SK-N-SH (cell line): ENCODE data around the gene CYB561D2. TPM values are rescaled to one million over a fixed set of nuclear protein-coding genes. Genes with fewer than 3 reads are reported as not detected.

ENCODE experiments used
- CTCF ChIA-PET: fragments of 300-600, 350-600 bp; formaldehyde crosslinking; extraction: SDS; loops from one replicate; lab custom pipeline; 2021; lab: Yijun Ruan, JAX
- POLR2A ChIA-PET: fragments of 350-600 bp; sonication (Branson Sonifier 250); formaldehyde crosslinking; extraction: SDS; loops from one replicate; lab custom pipeline; 2020; ENCODE audit warnings: antibody characterized with exemption, inconsistent platforms; lab: Yijun Ruan, JAX
- DNase-seq: peaks from one replicate; pipeline ENCODE4 v3.0.0; 2012
- H2AFZ ChIP-seq: fragments of 200-600 bp; sonication (generic); 2 replicates; pipeline ENCODE4 v1.8.1; 2016; ENCODE audit warnings: antibody characterized with exemption, mild to moderate bottlenecking, low read depth
- H3F3A ChIP-seq: fragments of 200-600 bp; sonication (generic); replicated peaks from 2 replicates; pipeline ENCODE3; 2016; ENCODE audit warnings: antibody characterized with exemption, mild to moderate bottlenecking; ENCODE audit not compliant: insufficient read depth
- H3K27ac ChIP-seq, 2 experiments: fragments of 200-500 bp in 1 of 2; fragments of 200-600 bp in 1 of 2; sonication (Bioruptor generic) in 1 of 2; sonication (generic), shearing (Covaris generic) in 1 of 2; 2 replicates each; pipeline versions ENCODE4 v1.5.1 to v1.6.1; 2014 to 2016; ENCODE audit warnings: low read depth in 2 of 2, inconsistent platforms in 1 of 2, low read length in 1 of 2, mild to moderate bottlenecking in 1 of 2, mixed read lengths in 1 of 2
- H3K27me3 ChIP-seq: fragments of 200-600 bp; sonication (generic), shearing (Covaris generic); 2 replicates; pipeline ENCODE4 v1.6.1; 2016; ENCODE audit warnings: mixed run types; ENCODE audit not compliant: insufficient read depth
- H3K36me3 ChIP-seq, 2 experiments: fragments of 200-500 bp in 1 of 2; fragments of 200-600 bp in 1 of 2; sonication (Bioruptor generic) in 1 of 2; sonication (generic) in 1 of 2; replicated peaks in 1 of 2; 2 replicates each; pipeline versions ENCODE3 to v1.5.1; 2014 to 2016; ENCODE audit warnings: low read length in 1 of 2, mild to moderate bottlenecking in 1 of 2; ENCODE audit not compliant: insufficient read depth in 2 of 2, control insufficient read depth in 1 of 2
- H3K4me1 ChIP-seq, 2 experiments: fragments of 200-500 bp in 1 of 2; fragments of 200-600 bp in 1 of 2; sonication (Bioruptor generic) in 1 of 2; sonication (generic), shearing (Covaris generic) in 1 of 2; 2 replicates each; pipeline versions ENCODE4 v1.5.1 to v1.6.1; 2014 to 2016; ENCODE audit warnings: low read depth in 1 of 2, low read length in 1 of 2, mixed run types in 1 of 2; ENCODE audit not compliant: insufficient read depth in 2 of 2, control insufficient read depth in 1 of 2
- H3K4me2 ChIP-seq: fragments of 200-600 bp; sonication (generic), shearing (Covaris generic); 2 replicates; pipeline ENCODE4 v1.6.1; 2017; ENCODE audit warnings: mixed run types
- H3K4me3 ChIP-seq, 2 experiments: fragments of 200-500 bp in 1 of 2; fragments of 200-600 bp in 1 of 2; sonication (Bioruptor generic) in 1 of 2; sonication (generic), shearing (Covaris generic) in 1 of 2; 2 replicates each; pipeline versions ENCODE4 v1.5.1 to v1.8.1; 2014 to 2016; ENCODE audit warnings: low read depth in 2 of 2, inconsistent platforms in 1 of 2, low read length in 1 of 2, mild to moderate bottlenecking in 1 of 2, mixed read lengths in 1 of 2, moderate library complexity in 1 of 2
- H3K79me2 ChIP-seq: fragments of 200-600 bp; sonication (generic); 2 replicates; pipeline ENCODE4 v1.8.1; 2017; ENCODE audit warnings: mild to moderate bottlenecking; ENCODE audit not compliant: insufficient read depth
- H3K9ac ChIP-seq: fragments of 200-600 bp; sonication (generic); 2 replicates; pipeline ENCODE4 v1.6.1; 2017; ENCODE audit warnings: mixed run types
- H3K9me2 ChIP-seq: fragments of 200-600 bp; sonication (generic); 2 replicates; pipeline ENCODE4 v1.6.1; 2017; ENCODE audit warnings: mixed run types
- H3K9me3 ChIP-seq: fragments of 200-600 bp; sonication (generic); 2 replicates; pipeline ENCODE4 v1.6.1; 2017; ENCODE audit warnings: mixed run types, mild to moderate bottlenecking, moderate library complexity
- H4K20me1 ChIP-seq: fragments of 200-600 bp; sonication (generic); 2 replicates; pipeline ENCODE4 v1.6.1; 2017; ENCODE audit warnings: mild to moderate bottlenecking, mixed run types; ENCODE audit not compliant: insufficient read depth
- CHD2 ChIP-seq: fragments of 150-350 bp; IDR thresholded peaks from 2 replicates; pipeline ENCODE4 v1.6.1; 2018; ENCODE audit warnings: low read length; ENCODE audit not compliant: partially characterized antibody
- ELF1 ChIP-seq: IDR thresholded peaks from 2 replicates; pipeline ENCODE4 v1.4.0; 2012
- EP300 ChIP-seq, 2 experiments: IDR thresholded peaks; 2 replicates each; pipeline versions ENCODE4 v1.4.0 to v1.6.1; 2012; ENCODE audit warnings: borderline replicate concordance in 1 of 2, low read depth in 1 of 2, low read length in 1 of 2
- FOSL2 ChIP-seq: IDR thresholded peaks from 2 replicates; pipeline ENCODE4 v1.4.0; 2012; ENCODE audit warnings: low read depth, mild to moderate bottlenecking, moderate library complexity, borderline replicate concordance
- JUND ChIP-seq: IDR thresholded peaks from 2 replicates; pipeline ENCODE4 v1.4.0; 2012
- NRF1 ChIP-seq: IDR thresholded peaks from 2 replicates; pipeline ENCODE4 v1.6.1; 2012; ENCODE audit warnings: low read depth, mild to moderate bottlenecking, low read length
- POLR2AphosphoS5 ChIP-seq: IDR thresholded peaks from 2 replicates; pipeline ENCODE4 v1.6.1; 2012; ENCODE audit warnings: low read depth, low read length
- RXRA ChIP-seq: IDR thresholded peaks from 2 replicates; pipeline ENCODE4 v1.4.0; 2012; ENCODE audit warnings: low read depth, mild to moderate bottlenecking, borderline replicate concordance
- TCF12 ChIP-seq: IDR thresholded peaks from 2 replicates; pipeline ENCODE4 v1.4.0; 2012
- TEAD4 ChIP-seq: IDR thresholded peaks from 2 replicates; pipeline ENCODE4 v1.4.0; 2012; ENCODE audit warnings: mild to moderate bottlenecking, borderline replicate concordance; ENCODE audit not compliant: insufficient read depth
- USF1 ChIP-seq: IDR thresholded peaks from 2 replicates; pipeline ENCODE4 v1.4.0; 2012; ENCODE audit warnings: low read depth, borderline replicate concordance
- WGBS: methylation state at CpG from one replicate; pipeline ENCODE4 v1.1.6; 2017; ENCODE audit warnings: low lambda C conversion rate; 5-methylcytosine and 5-hydroxymethylcytosine counted together
- polyA plus RNA-seq, 3 experiments: library from polyadenylated mRNA; depleted of rRNA; stranded (reverse); fragments of >200 nt; gene quantifications; 2 replicates each; pipeline ENCODE4 v1.2.3, GENCODE V29; 2012
- TF ChIP-seq, protein P1 (sequence below): IDR thresholded peaks from 2 replicates; pipeline ENCODE4 v1.6.1; 2012; ENCODE audit warnings: mild to moderate bottlenecking, low read depth, low read length, moderate library complexity

CYB561D2 gene
- polyA plus RNA-seq, 1 of the 3 experiments (the other 2 are of a cell fraction): 40.7 TPM

DNA sequence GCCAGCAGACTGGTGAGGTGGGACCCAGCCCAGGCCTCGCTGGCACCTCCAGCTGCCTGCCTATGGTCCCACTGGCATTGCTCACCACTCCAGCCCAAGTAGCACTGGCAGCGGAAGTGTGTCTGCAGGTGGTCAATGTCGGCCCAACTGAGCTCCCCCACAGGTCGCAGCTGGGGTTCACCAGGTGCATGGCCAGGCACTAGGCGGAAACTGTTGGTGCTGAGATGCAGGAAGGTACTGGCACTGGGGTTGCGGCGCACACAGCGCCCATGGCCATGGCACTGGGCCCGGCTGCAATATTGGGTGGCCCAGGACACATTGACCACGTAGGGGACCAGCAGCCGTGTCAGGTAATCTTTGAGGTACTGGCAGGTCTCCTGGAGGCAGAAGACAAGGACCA, 32.5 kb upstream of the CYB561D2 start:
- Histone ChIP-seq H3K9me2 (no peaks in the 10 kb centered on the region), H3K4me2 (no peak overlapping the region), H3K9ac (no peak overlapping the region), H3K36me3 (peaks cover 15 to 30% of the 10 kb centered on the region in 2 experiments), H3K4me3 (no peak overlapping the region), H3K27me3 (no peaks in the 10 kb centered on the region), H3F3A (peaks cover 9% of the 10 kb centered on the region), H2AFZ (no peak overlapping the region), H3K79me2 (peaks cover 39% of the 10 kb centered on the region), H3K27ac (no peak overlapping the region; a peak in 1 of 4 replicates), H4K20me1 (no peaks in the 10 kb centered on the region), H3K4me1 (peaks cover 0 to 37% of the 10 kb centered on the region in 2 experiments; a peak in 2 of 4 replicates), H3K9me3 (no peaks in the 10 kb centered on the region)
- no peak for DNase-seq
- WGBS: no CpG with 5 or more reads among the region's 11 CpGs
- TF ChIP-seq POLR2AphosphoS5 (no peak), EP300 (IDR thresholded peaks at IDR 0.05; ENCODE audit: borderline replicate concordance in 1 of 2, low read depth in 1 of 2, low read length in 1 of 2) (no peak), CHD2 (no peak), RXRA (no peak)
- ChIA-PET POLR2A (no interaction called here), CTCF (interaction anchor here (1.6 to 5.9 kb wide), 2 partner anchors 16 to 25 kb away, joined by 6 to 45 read pairs; partner anchors contain the start of genes HYAL1, HYAL3, IFRD2 and NAA80)

- Histone ChIP-seq H2AFZ (no peak overlapping the region), H3K9me2 (no peaks in the 10 kb centered on the region), H3K27me3 (no peaks in the 10 kb centered on the region), H4K20me1 (no peaks in the 10 kb centered on the region), H3K9me3 (no peaks in the 10 kb centered on the region), H3K27ac (no peak overlapping the region), H3K79me2 (peaks cover 39% of the 10 kb centered on the region), H3K4me2 (no peak overlapping the region; the same call in 1 of the 2 replicates), H3F3A (peaks cover 9% of the 10 kb centered on the region), H3K4me3 (no peak overlapping the region), H3K36me3 (peaks cover 15 to 30% of the 10 kb centered on the region in 2 experiments), H3K4me1 (peaks cover 0 to 37% of the 10 kb centered on the region in 2 experiments; a peak in 2 of 4 replicates), H3K9ac (no peak overlapping the region)
- CTCF ChIA-PET: interaction anchor here (1.1 to 5.9 kb wide), 5 partner anchors 10 to 126 kb away, joined by 3 to 45 read pairs (median 6); partner anchors contain the start of genes HYAL1, HYAL3, IFRD2 and NAA80
- DNase-seq: no peak
- 94% methylated on average over 3 of the region's 10 CpGs for WGBS
- TF ChIP-seq FOSL2: no peak
- POLR2A ChIA-PET: no interaction called here
These were observed 32.0 kb upstream of the CYB561D2 start for GRCh38 chr3:50318615-50319014.

- 99% methylated on average over 15 of the region's 16 CpGs for WGBS
- Histone ChIP-seq H4K20me1 (no peaks in the 10 kb centered on the region), H2AFZ (no peak overlapping the region), H3K27me3 (no peaks in the 10 kb centered on the region), H3K9me3 (no peaks in the 10 kb centered on the region), H3K27ac (no peak overlapping the region; a peak in 1 of 4 replicates), H3K4me3 (no peak overlapping the region), H3K9me2 (no peaks in the 10 kb centered on the region), H3K36me3 (peaks cover 15 to 32% of the 10 kb centered on the region in 2 experiments), H3F3A (peaks cover 8% of the 10 kb centered on the region), H3K4me1 (peaks cover 0 to 38% of the 10 kb centered on the region in 2 experiments; a peak in 2 of 4 replicates), H3K4me2 (peak overlapping the region; percentile 80; the same call in 1 of the 2 replicates), H3K79me2 (peaks cover 39% of the 10 kb centered on the region), H3K9ac (no peak overlapping the region)
- POLR2A ChIA-PET: no interaction called here
- no peak for DNase-seq
- CTCF ChIA-PET: interaction anchor here (0.8 to 6.0 kb wide), 7 partner anchors 9 to 127 kb away, joined by 3 to 60 read pairs (median 6); partner anchors contain the start of genes HYAL1, HYAL3, IFRD2 and NAA80
- TF ChIP-seq NRF1 (no peak), EP300 (IDR thresholded peaks at IDR 0.05; ENCODE audit: borderline replicate concordance in 1 of 2, low read depth in 1 of 2, low read length in 1 of 2) (no peak), RXRA (no peak), TCF12 (no peak), USF1 (no peak), FOSL2 (no peak), TEAD4 (no peak), POLR2AphosphoS5 (no peak), JUND (no peak), ELF1 (no peak)
- TF ChIP-seq, protein P1, sequence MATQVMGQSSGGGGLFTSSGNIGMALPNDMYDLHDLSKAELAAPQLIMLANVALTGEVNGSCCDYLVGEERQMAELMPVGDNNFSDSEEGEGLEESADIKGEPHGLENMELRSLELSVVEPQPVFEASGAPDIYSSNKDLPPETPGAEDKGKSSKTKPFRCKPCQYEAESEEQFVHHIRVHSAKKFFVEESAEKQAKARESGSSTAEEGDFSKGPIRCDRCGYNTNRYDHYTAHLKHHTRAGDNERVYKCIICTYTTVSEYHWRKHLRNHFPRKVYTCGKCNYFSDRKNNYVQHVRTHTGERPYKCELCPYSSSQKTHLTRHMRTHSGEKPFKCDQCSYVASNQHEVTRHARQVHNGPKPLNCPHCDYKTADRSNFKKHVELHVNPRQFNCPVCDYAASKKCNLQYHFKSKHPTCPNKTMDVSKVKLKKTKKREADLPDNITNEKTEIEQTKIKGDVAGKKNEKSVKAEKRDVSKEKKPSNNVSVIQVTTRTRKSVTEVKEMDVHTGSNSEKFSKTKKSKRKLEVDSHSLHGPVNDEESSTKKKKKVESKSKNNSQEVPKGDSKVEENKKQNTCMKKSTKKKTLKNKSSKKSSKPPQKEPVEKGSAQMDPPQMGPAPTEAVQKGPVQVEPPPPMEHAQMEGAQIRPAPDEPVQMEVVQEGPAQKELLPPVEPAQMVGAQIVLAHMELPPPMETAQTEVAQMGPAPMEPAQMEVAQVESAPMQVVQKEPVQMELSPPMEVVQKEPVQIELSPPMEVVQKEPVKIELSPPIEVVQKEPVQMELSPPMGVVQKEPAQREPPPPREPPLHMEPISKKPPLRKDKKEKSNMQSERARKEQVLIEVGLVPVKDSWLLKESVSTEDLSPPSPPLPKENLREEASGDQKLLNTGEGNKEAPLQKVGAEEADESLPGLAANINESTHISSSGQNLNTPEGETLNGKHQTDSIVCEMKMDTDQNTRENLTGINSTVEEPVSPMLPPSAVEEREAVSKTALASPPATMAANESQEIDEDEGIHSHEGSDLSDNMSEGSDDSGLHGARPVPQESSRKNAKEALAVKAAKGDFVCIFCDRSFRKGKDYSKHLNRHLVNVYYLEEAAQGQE: no peak
These were observed 31.3 kb upstream of the CYB561D2 start for GRCh38 chr3:50319181-50319893.
